Smooth muscle cell (in vitro differentiated cells): Measurements from ENCODE around the gene SCG3. TPM values are rescaled to one million over a fixed set of nuclear protein-coding genes. Genes with fewer than 3 reads are reported as not detected.

Experiments
- DNase-seq: peaks from one replicate; lab custom pipeline; 2025; ENCODE audit not compliant: unreplicated experiment; lab: John Stamatoyannopoulos, UW
- H2AFZ ChIP-seq: fragments of 200-600 bp; sonication (generic); 2 replicates; pipeline ENCODE4 v1.6.0; 2016; ENCODE audit warnings: antibody characterized with exemption, low read depth, mild to moderate bottlenecking
- H3F3A ChIP-seq: fragments of 200-600 bp; sonication (generic); 2 replicates; pipeline ENCODE4 v1.6.0; 2017; ENCODE audit warnings: antibody characterized with exemption, low read depth
- H3K27ac ChIP-seq: fragments of 200-600 bp; sonication (generic); 2 replicates; pipeline ENCODE4 v1.5.1; 2016; ENCODE audit warnings: low read depth, mild to moderate bottlenecking
- H3K27me3 ChIP-seq: fragments of 200-600 bp; sonication (generic); 2 replicates; pipeline ENCODE4 v1.6.1; 2016; ENCODE audit warnings: low read depth, mild to moderate bottlenecking
- H3K36me3 ChIP-seq: fragments of 200-600 bp; sonication (generic); 2 replicates; pipeline ENCODE4 v1.5.1; 2016; ENCODE audit warnings: low read depth
- H3K4me1 ChIP-seq: fragments of 200-600 bp; sonication (generic); 2 replicates; pipeline ENCODE4 v1.5.1; 2016; ENCODE audit warnings: low read depth
- H3K4me2 ChIP-seq: fragments of 200-600 bp; sonication (generic); 2 replicates; pipeline ENCODE4 v1.6.0; 2016; ENCODE audit warnings: mild to moderate bottlenecking
- H3K4me3 ChIP-seq: fragments of 200-600 bp; sonication (generic); 2 replicates; pipeline ENCODE4 v1.5.1; 2016; ENCODE audit warnings: mild to moderate bottlenecking
- H3K79me2 ChIP-seq: fragments of 200-600 bp; sonication (generic); 2 replicates; pipeline ENCODE4 v1.6.0; 2016; ENCODE audit warnings: low read depth, mild to moderate bottlenecking
- H3K9ac ChIP-seq: fragments of 200-600 bp; sonication (generic); 2 replicates; pipeline ENCODE4 v1.6.0; 2016; ENCODE audit warnings: low read depth
- H3K9me3 ChIP-seq: fragments of 200-600 bp; sonication (generic); replicated peaks from 2 replicates; pipeline ENCODE4 v1.5.1; 2016; ENCODE audit warnings: low read depth
- H4K20me1 ChIP-seq: fragments of 200-600 bp; sonication (generic); 2 replicates; pipeline ENCODE4 v1.6.0; 2016; ENCODE audit warnings: low read depth
- WGBS: methylation state at CpG from one replicate; pipeline ENCODE4 v1.1.7; 2016; ENCODE audit warnings: low lambda C conversion rate; 5-methylcytosine and 5-hydroxymethylcytosine counted together
- polyA plus RNA-seq: library from polyadenylated mRNA; unstranded; fragments of >200 nt; fragmentation: Nextera tagmentation; extraction: Ambion mirVana; gene quantifications from 2 replicates; pipeline ENCODE4 v1.2.1, GENCODE V29; 2016
- total RNA-seq: library from RNA; depleted of rRNA; stranded (reverse); fragments of >200 nt; gene quantifications from 2 replicates; pipeline ENCODE4 v1.2.3, GENCODE V29; 2014
- TF ChIP-seq, protein P1 (sequence below): fragments of 200-600 bp; sonication (generic); IDR thresholded peaks from 2 replicates; pipeline ENCODE4 v1.5.1; 2017; ENCODE audit warnings: borderline replicate concordance, mild to moderate bottlenecking, antibody characterized with exemption; ENCODE audit not compliant: insufficient read depth, poor library complexity, severe bottlenecking

SCG3 gene
- total and polyA plus RNA-seq, 2 experiments from 2014 or later = not detected

DNA sequence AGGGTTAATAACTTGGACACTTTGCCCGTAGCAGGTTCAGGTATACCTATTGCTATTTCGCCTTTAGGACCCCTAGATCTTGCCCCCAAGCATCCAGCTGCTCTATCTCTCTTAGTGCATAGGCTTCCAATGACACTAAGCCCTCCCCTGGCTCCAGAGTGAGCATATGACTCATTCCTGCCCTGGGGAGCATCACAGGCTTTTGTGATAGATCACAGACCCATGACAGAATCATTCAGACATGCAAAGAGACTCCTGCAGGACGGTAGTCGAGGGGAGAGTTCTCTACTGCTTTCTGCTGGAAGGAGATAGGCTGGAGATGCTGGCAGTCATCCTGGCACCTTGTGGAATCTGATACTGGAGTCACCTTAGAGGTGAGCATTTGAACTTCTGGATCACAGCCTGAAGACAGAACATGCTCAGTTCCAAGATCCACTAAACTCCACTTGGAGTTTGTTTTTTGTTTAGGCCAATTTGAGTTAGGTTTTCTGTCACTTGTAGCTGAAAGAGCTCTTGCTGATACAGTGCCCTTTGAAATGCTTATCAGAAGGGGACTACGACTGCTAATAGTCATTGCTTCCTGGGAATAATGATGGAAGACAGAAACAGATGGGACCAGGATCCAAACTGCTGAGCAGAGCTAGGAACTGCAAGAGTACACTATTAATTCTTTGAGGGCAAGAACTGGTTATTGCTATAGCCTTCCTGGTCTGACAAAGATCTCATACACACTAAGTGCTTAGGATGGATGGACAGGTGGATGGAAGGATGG, 45.2 kb downstream of the SCG3 start:
- Histone ChIP-seq H3K9ac (peak overlapping the region; percentile 60), H3K9me3 (no peaks in the 10 kb centered on the region), H3K4me3 (no peak overlapping the region), H2AFZ (no peak overlapping the region), H3F3A (peaks cover 30% of the 10 kb centered on the region), H3K27ac (peak overlapping the region; percentile 85), H3K4me1 (peaks cover 21% of the 10 kb centered on the region), H4K20me1 (no peaks in the 10 kb centered on the region), H3K4me2 (peak overlapping the region; percentile 56), H3K27me3 (no peaks in the 10 kb centered on the region), H3K79me2 (no peaks in the 10 kb centered on the region), H3K36me3 (no peaks in the 10 kb centered on the region)
- TF ChIP-seq, protein P1, sequence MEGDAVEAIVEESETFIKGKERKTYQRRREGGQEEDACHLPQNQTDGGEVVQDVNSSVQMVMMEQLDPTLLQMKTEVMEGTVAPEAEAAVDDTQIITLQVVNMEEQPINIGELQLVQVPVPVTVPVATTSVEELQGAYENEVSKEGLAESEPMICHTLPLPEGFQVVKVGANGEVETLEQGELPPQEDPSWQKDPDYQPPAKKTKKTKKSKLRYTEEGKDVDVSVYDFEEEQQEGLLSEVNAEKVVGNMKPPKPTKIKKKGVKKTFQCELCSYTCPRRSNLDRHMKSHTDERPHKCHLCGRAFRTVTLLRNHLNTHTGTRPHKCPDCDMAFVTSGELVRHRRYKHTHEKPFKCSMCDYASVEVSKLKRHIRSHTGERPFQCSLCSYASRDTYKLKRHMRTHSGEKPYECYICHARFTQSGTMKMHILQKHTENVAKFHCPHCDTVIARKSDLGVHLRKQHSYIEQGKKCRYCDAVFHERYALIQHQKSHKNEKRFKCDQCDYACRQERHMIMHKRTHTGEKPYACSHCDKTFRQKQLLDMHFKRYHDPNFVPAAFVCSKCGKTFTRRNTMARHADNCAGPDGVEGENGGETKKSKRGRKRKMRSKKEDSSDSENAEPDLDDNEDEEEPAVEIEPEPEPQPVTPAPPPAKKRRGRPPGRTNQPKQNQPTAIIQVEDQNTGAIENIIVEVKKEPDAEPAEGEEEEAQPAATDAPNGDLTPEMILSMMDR = no peak
- 0% methylated on average over 5 of the region's 5 CpGs for WGBS
- no peak for DNase-seq

DNA sequence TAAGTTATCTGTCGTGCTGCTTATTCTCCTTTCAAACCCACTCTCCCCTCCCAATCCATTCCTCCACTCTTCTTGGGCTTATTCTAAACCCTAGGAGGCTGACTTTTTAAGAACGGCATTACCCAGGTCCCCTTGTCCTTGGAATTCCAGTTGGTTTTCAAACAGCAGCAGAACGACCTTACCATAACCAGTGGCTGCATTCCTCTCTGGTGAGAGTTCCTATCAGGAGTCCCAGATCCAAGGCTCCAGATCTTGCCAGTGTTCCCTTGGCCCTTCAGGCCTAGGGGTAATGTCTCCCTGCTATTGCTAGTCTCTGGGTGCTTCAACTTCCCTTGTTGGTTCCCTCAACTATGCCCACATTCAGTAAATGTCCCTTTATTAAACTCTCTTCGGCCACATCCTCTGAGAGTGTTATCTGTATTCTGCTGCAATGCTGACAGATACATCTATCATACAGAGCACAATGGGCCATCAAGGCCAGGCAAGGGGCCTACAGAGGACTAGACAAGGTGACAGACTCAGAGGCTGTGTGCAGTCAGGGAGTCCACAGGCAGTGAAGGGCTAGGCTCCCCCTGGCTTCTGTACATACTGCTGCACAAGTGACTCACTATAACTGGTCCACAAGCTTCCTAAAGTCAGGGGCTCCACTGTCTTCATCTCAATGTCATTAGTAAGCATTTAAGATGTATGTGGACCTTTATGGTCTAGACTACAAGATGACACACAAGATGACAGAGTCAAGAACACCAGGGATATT, 46.0 kb downstream of the SCG3 start:
- Histone ChIP-seq H3K79me2 (no peaks in the 10 kb centered on the region), H3K27me3 (no peaks in the 10 kb centered on the region), H3K4me2 (peak overlapping the region; percentile 56), H4K20me1 (no peaks in the 10 kb centered on the region), H3K4me1 (peaks cover 21% of the 10 kb centered on the region), H2AFZ (no peak overlapping the region), H3K4me3 (no peak overlapping the region), H3K9ac (peak overlapping the region; percentile 60), H3K9me3 (no peaks in the 10 kb centered on the region), H3K36me3 (no peaks in the 10 kb centered on the region), H3K27ac (peak overlapping the region; percentile 85), H3F3A (peaks cover 32% of the 10 kb centered on the region)
- no peak for DNase-seq
- 25% methylated on average over 4 of the region's 4 CpGs for WGBS
- TF ChIP-seq, protein P1 = peak; percentile 37

DNA sequence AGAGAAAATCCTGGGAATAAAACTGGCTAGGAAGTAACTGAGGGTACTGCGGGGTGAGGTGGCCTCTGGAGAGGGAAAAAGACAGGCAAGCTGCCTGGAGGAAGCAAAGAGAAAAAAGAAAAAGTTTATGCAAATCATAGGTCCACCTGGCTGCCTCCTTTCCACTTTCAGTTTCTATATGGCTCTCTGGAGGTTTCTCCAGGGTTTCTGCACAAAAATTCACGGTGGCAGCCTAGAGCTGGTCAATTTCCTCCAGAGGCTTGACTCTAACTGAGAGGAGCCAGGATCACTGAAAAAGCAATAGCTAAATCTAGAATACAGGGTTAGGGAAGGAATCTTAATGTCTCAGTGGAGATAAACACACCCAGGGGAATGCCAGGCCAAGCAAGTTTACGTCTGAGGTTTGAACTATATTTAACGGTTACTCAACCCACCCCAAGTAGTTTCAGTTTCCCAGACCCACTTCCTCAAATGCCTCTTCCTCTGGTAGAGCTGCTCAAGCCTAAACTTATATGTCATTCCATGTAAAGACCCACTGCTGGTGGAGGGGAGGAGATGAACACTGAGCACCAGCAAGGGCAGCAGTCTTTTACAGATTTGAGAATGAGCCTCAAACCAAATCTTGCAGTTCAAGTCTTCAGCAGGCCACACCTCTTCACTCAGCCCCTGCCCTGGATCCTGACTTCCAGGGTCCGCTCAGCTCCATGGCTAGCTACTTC, 50.4 kb downstream of the SCG3 start:
- Histone ChIP-seq H3K27ac (peak overlapping the region; percentile 58), H3K79me2 (no peaks in the 10 kb centered on the region), H3K27me3 (no peaks in the 10 kb centered on the region), H3K4me2 (peak overlapping the region; percentile 78), H2AFZ (peak overlapping the region; percentile 34), H4K20me1 (no peaks in the 10 kb centered on the region), H3K36me3 (no peaks in the 10 kb centered on the region), H3K4me3 (peak overlapping the region; percentile 20), H3K9ac (peak overlapping the region; percentile 26), H3K9me3 (no peaks in the 10 kb centered on the region), H3F3A (peaks cover 22% of the 10 kb centered on the region), H3K4me1 (peaks cover 7% of the 10 kb centered on the region)
- 48% methylated on average over 5 of the region's 5 CpGs for WGBS
- TF ChIP-seq, protein P1 = no peak
- DNase-seq = no peak
